Nephron (organoid): ENCODE results near the gene ASXL1.
"Not testable (repeated sequence)": the region's sequence is repeated elsewhere in the genome, so short reads cannot be mapped to it uniquely, and the experiment has no call there.

Experiments used
- H3K27ac Mint-ChIP-seq, 3 experiments: 2 replicates each; pipeline ENCODE4 v1.8.0; 2020; ENCODE audit warnings: mixed read lengths in 3 of 3, mild to moderate bottlenecking in 2 of 3, moderate library complexity in 1 of 3
- H3K27me3 Mint-ChIP-seq: 2 replicates; pipeline ENCODE4 v1.8.0; 2021; ENCODE audit warnings: low read depth, mild to moderate bottlenecking, moderate library complexity, mixed read lengths
- H3K36me3 Mint-ChIP-seq: 2 replicates; pipeline ENCODE4 v1.8.0; 2020; ENCODE audit warnings: low read depth, mixed read lengths
- H3K4me1 Mint-ChIP-seq: 2 replicates; pipeline ENCODE4 v1.8.0; 2020; ENCODE audit warnings: mixed read lengths
- H3K4me3 Mint-ChIP-seq, 3 experiments: 2 replicates each; pipeline ENCODE4 v1.8.0; 2020; ENCODE audit warnings: mild to moderate bottlenecking in 3 of 3, mixed read lengths in 3 of 3, moderate library complexity in 2 of 3
- H3K9me3 Mint-ChIP-seq: 2 replicates; pipeline ENCODE4 v1.8.0; 2020; ENCODE audit warnings: mixed read lengths
- CTCF ChIP-seq, 3 experiments: fragments of 200-600 bp; sonication (generic); IDR thresholded peaks; one replicate each; pipeline ENCODE4 v1.5.0; 2021; ENCODE audit warnings: antibody characterized with exemption in 3 of 3; ENCODE audit not compliant: unreplicated experiment in 3 of 3

The ASXL1 gene

GRCh38 chr20:32339116-32339515 lies 19.0 kb upstream of the ASXL1 start:
- no peak overlapping the region for H3K4me3 Mint-ChIP-seq
- H3K27me3 Mint-ChIP-seq: no peaks in the 10 kb centered on the region
- no peak for TF ChIP-seq CTCF (IDR thresholded peaks at IDR 0.05; ENCODE audit: unreplicated experiment in 3 of 3)
- no peaks in the 10 kb centered on the region for H3K9me3 Mint-ChIP-seq
- H3K4me1 Mint-ChIP-seq: peaks cover 9% of the 10 kb centered on the region
- H3K36me3 Mint-ChIP-seq: peaks cover 7% of the 10 kb centered on the region
- peak overlapping the region in 1 of 3 experiments; percentile 6 for H3K27ac Mint-ChIP-seq

- not testable (repeated sequence) for H3K9me3 Mint-ChIP-seq, H3K27me3 Mint-ChIP-seq, H3K4me1 Mint-ChIP-seq, H3K4me3 Mint-ChIP-seq, H3K36me3 Mint-ChIP-seq, H3K27ac Mint-ChIP-seq
Measured at GRCh38 chr20:32341053-32341452, 17.1 kb upstream of the ASXL1 start.

- TF ChIP-seq CTCF (IDR thresholded peaks at IDR 0.05; ENCODE audit: unreplicated experiment in 3 of 3): no peak
- Mint-ChIP-seq H3K27ac (no peak overlapping the region), H3K36me3 (no peaks in the 10 kb centered on the region), H3K9me3 (no peaks in the 10 kb centered on the region), H3K4me1 (peaks cover 4% of the 10 kb centered on the region), H3K27me3 (no peaks in the 10 kb centered on the region), H3K4me3 (no peak overlapping the region)
Measured at GRCh38 chr20:32343439-32343838, 14.7 kb upstream of the ASXL1 start.

GRCh38 chr20:32344835-32345506 lies 13.2 kb upstream of the ASXL1 start:
- Mint-ChIP-seq H3K27ac (no peak overlapping the region), H3K36me3 (no peaks in the 10 kb centered on the region), H3K4me1 (peaks cover 4% of the 10 kb centered on the region), H3K4me3 (no peak overlapping the region), H3K9me3 (no peaks in the 10 kb centered on the region), H3K27me3 (peaks cover 4% of the 10 kb centered on the region)
- TF ChIP-seq CTCF (IDR thresholded peaks at IDR 0.05; ENCODE audit: unreplicated experiment in 3 of 3): no peak

- no peak for TF ChIP-seq CTCF (IDR thresholded peaks at IDR 0.05; ENCODE audit: unreplicated experiment in 3 of 3)
- H3K4me1 Mint-ChIP-seq: peaks cover 4% of the 10 kb centered on the region
- peaks cover 4% of the 10 kb centered on the region for H3K27me3 Mint-ChIP-seq
- H3K27ac Mint-ChIP-seq: no peak overlapping the region
- no peak overlapping the region for H3K4me3 Mint-ChIP-seq
- peaks cover 3% of the 10 kb centered on the region for H3K36me3 Mint-ChIP-seq
- no peaks in the 10 kb centered on the region for H3K9me3 Mint-ChIP-seq
Measured at GRCh38 chr20:32348207-32348606, 9.9 kb upstream of the ASXL1 start.

GRCh38 chr20:32350421-32350820 lies 7.7 kb upstream of the ASXL1 start:
- H3K4me1 Mint-ChIP-seq: peaks cover 8% of the 10 kb centered on the region
- H3K4me3 Mint-ChIP-seq: no peak overlapping the region
- no peak overlapping the region for H3K27ac Mint-ChIP-seq
- TF ChIP-seq CTCF (IDR thresholded peaks at IDR 0.05; ENCODE audit: unreplicated experiment in 3 of 3): no peak
- peaks cover 4% of the 10 kb centered on the region for H3K27me3 Mint-ChIP-seq
- no peaks in the 10 kb centered on the region for H3K9me3 Mint-ChIP-seq
- peaks cover 3% of the 10 kb centered on the region for H3K36me3 Mint-ChIP-seq
